PC-9 (cell line): ENCODE measurements around the gene NECAB3. TPM values are rescaled to one million over a fixed set of nuclear protein-coding genes. Genes with fewer than 3 reads are reported as not detected.

ENCODE experiments used
- BruUV-seq: library from RNA; stranded (reverse); fragments of 400-500 nt; replicated peaks from 2 replicates; lab custom pipeline; 2021; lab: Mats Ljungman, UMichigan
- CTCF ChIA-PET: fragments of 300-600 bp; sonication (Branson Sonifier 250); formaldehyde crosslinking; loops from one replicate; lab custom pipeline; 2022; ENCODE audit warnings: antibody characterized with exemption; lab: Charles Lee
- POLR2A ChIA-PET: fragments of 300-600 bp; sonication (Branson Sonifier 250); formaldehyde crosslinking; loops from one replicate; lab custom pipeline; 2022; ENCODE audit warnings: antibody characterized with exemption; ENCODE audit not compliant: unreplicated experiment; lab: Charles Lee
- DNase-seq, 2 experiments: peaks; one replicate each; pipeline versions ENCODE4 v3.0.0 to v3.0.0-alpha.2; 2015 to 2022; ENCODE audit warnings: mixed read lengths in 1 of 2
- H2AFZ ChIP-seq: fragments of 200-600 bp; sonication (generic); 2 replicates; pipeline ENCODE4 v1.8.1; 2017; ENCODE audit warnings: antibody characterized with exemption
- H3F3A ChIP-seq: fragments of 200-600 bp; sonication (generic); 2 replicates; pipeline ENCODE4 v1.8.1; 2017; ENCODE audit warnings: antibody characterized with exemption, mild to moderate bottlenecking, low read depth; ENCODE audit not compliant: insufficient read depth
- H3K27ac ChIP-seq: fragments of 200-600 bp; sonication (generic); 2 replicates; pipeline ENCODE4 v1.6.1; 2016; ENCODE audit warnings: mixed run types
- H3K27me3 ChIP-seq: fragments of 200-600 bp; sonication (generic); 2 replicates; pipeline ENCODE4 v1.6.1; 2016; ENCODE audit warnings: low read depth, mixed run types; ENCODE audit not compliant: insufficient read depth
- H3K36me3 ChIP-seq: fragments of 200-600 bp; sonication (generic); 2 replicates; pipeline ENCODE4 v1.6.1; 2016; ENCODE audit warnings: low read depth, mixed run types
- H3K4me1 ChIP-seq: fragments of 200-600 bp; sonication (generic); replicated peaks from 2 replicates; pipeline ENCODE4 v1.6.1; 2016; ENCODE audit warnings: mixed run types; ENCODE audit not compliant: insufficient read depth
- H3K4me2 ChIP-seq: fragments of 200-600 bp; sonication (generic); 2 replicates; pipeline ENCODE4 v1.6.1; 2017; ENCODE audit warnings: mixed run types
- H3K4me3 ChIP-seq: fragments of 200-600 bp; sonication (generic); 2 replicates; pipeline ENCODE4 v1.6.1; 2016; ENCODE audit warnings: mixed run types
- H3K79me2 ChIP-seq: fragments of 200-600 bp; sonication (generic); 2 replicates; pipeline ENCODE4 v1.6.1; 2017; ENCODE audit warnings: low read depth, mixed run types
- H3K9me2 ChIP-seq: fragments of 200-600 bp; sonication (generic); 2 replicates; pipeline ENCODE4 v1.8.1; 2017; ENCODE audit warnings: mild to moderate bottlenecking; ENCODE audit not compliant: insufficient read depth
- H3K9me3 ChIP-seq: fragments of 200-600 bp; sonication (generic); 2 replicates; pipeline ENCODE4 v1.8.1; 2016; ENCODE audit warnings: low read depth; ENCODE audit not compliant: insufficient read depth
- H4K20me1 ChIP-seq: fragments of 200-600 bp; sonication (generic); 2 replicates; pipeline ENCODE4 v1.8.1; 2017; ENCODE audit not compliant: insufficient read depth
- CTCF ChIP-seq: fragments of 200-600 bp; sonication (generic); conservative IDR thresholded peaks from 2 replicates; pipeline ENCODE4 v1.6.1; 2017; ENCODE audit warnings: mixed run types, antibody characterized with exemption, mild to moderate bottlenecking, moderate library complexity
- EZH2 ChIP-seq: fragments of 200-600 bp; sonication (generic); IDR thresholded peaks from 2 replicates; pipeline ENCODE4 v1.8.0; 2017; ENCODE audit warnings: antibody characterized with exemption, low read depth
- intact Hi-C: fragments of 100-400 bp; cut with micrococcal nuclease; formaldehyde crosslinking; loops from one replicate; pipeline ENCODE4 v1.10.0; 2022; ENCODE audit not compliant: unreplicated experiment
- total RNA-seq: library from RNA; stranded (reverse); gene quantifications from 2 replicates; pipeline ENCODE4 v1.2.3, GENCODE V29; 2021

NECAB3 gene
- total RNA-seq, 1 experiment from 2014 or later, result 72.1 TPM

- ChIA-PET CTCF (no interaction called here), POLR2A (no interaction called here)
- H4K20me1 ChIP-seq, result no peaks in the 10 kb centered on the region
- H3K4me1 ChIP-seq, result peaks cover 10% of the 10 kb centered on the region; the same call in 1 of the 2 replicates
- no peaks in the 10 kb centered on the region for H3K27me3 ChIP-seq
- H3K9me2 ChIP-seq, result no peaks in the 10 kb centered on the region
- H3K27ac ChIP-seq, result no peak overlapping the region
- no peak for TF ChIP-seq CTCF
- TF ChIP-seq EZH2, result no peak
- no peak overlapping the region for H3K4me3 ChIP-seq
- H3K9me3 ChIP-seq, result no peaks in the 10 kb centered on the region
- no peak overlapping the region for H2AFZ ChIP-seq
- DNase-seq, result no peak
- H3F3A ChIP-seq, result no peaks in the 10 kb centered on the region; the same call in 1 of the 2 replicates
- H3K36me3 ChIP-seq, result no peaks in the 10 kb centered on the region
- intact Hi-C loops, result no loop called here
- H3K79me2 ChIP-seq, result 0 out of 2 replicates have a peak, but pooled peaks cover under 1% of the 10 kb centered on the region
- no TSS peak for BruUV-seq
- H3K4me2 ChIP-seq, result no peak overlapping the region
Measured at GRCh38 chr20:33713865-33714367, 39.7 kb upstream of the NECAB3 start.

- H3K36me3 ChIP-seq, result no peaks in the 10 kb centered on the region
- H3F3A ChIP-seq, result no peaks in the 10 kb centered on the region; the same call in 1 of the 2 replicates
- no peak overlapping the region for H2AFZ ChIP-seq
- intact Hi-C loops, result no loop called here
- no peak overlapping the region for H3K27ac ChIP-seq
- CTCF ChIA-PET, result no interaction called here
- no peaks in the 10 kb centered on the region for H4K20me1 ChIP-seq
- POLR2A ChIA-PET, result no interaction called here
- no peaks in the 10 kb centered on the region for H3K27me3 ChIP-seq
- H3K9me3 ChIP-seq, result no peaks in the 10 kb centered on the region
- TF ChIP-seq EZH2, result no peak
- H3K79me2 ChIP-seq, result no peaks in the 10 kb centered on the region
- no peaks in the 10 kb centered on the region for H3K9me2 ChIP-seq
- H3K4me2 ChIP-seq, result no peak overlapping the region
- BruUV-seq, result no TSS peak
- DNase-seq, result no peak
- H3K4me1 ChIP-seq, result peaks cover 5% of the 10 kb centered on the region; the same call in 1 of the 2 replicates
- no peak overlapping the region for H3K4me3 ChIP-seq
Measured at GRCh38 chr20:33711446-33711738, 37.2 kb upstream of the NECAB3 start.

GRCh38 chr20:33710681-33711445, 36.6 kb upstream of the NECAB3 start:
- H3K9me3 ChIP-seq, result no peaks in the 10 kb centered on the region
- no peaks in the 10 kb centered on the region for H3K9me2 ChIP-seq
- TF ChIP-seq EZH2 (no peak), CTCF (no peak)
- no peaks in the 10 kb centered on the region for H4K20me1 ChIP-seq
- no peaks in the 10 kb centered on the region for H3K79me2 ChIP-seq
- ChIA-PET POLR2A (no interaction called here), CTCF (no interaction called here)
- intact Hi-C loops, result no loop called here
- peaks cover 5% of the 10 kb centered on the region; the same call in 1 of the 2 replicates for H3K4me1 ChIP-seq
- no peak overlapping the region for H3K4me3 ChIP-seq
- no peaks in the 10 kb centered on the region; the same call in 1 of the 2 replicates for H3F3A ChIP-seq
- no peak overlapping the region for H2AFZ ChIP-seq
- no peaks in the 10 kb centered on the region for H3K27me3 ChIP-seq
- BruUV-seq, result no TSS peak
- DNase-seq, result no peak
- no peaks in the 10 kb centered on the region for H3K36me3 ChIP-seq
- H3K4me2 ChIP-seq, result no peak overlapping the region
- H3K27ac ChIP-seq, result no peak overlapping the region
